ENCODE results near the gene TLK2.
A peak's percentile ranks its signal among the peaks of the same experiment; 100 is the strongest.
"Not testable (repeated sequence)": the region's sequence is repeated elsewhere in the genome, so short reads cannot be mapped to it uniquely, and the experiment has no call there.

The TLK2 gene

GRCh38 chr17:62605588-62605987, 127.0 kb downstream of the TLK2 start:
- no peak for DNase-seq

- DNase-seq = no peak
These were observed 132.7 kb downstream of the TLK2 start for GRCh38 chr17:62611292-62611691.

GRCh38 chr17:62611728-62612127, 133.1 kb downstream of the TLK2 start:
- DNase-seq = no peak

- not testable (repeated sequence) for DNase-seq
These were observed 133.7 kb downstream of the TLK2 start for GRCh38 chr17:62612289-62612688.

- DNase-seq = not testable (repeated sequence)
These were observed 134.5 kb downstream of the TLK2 start for GRCh38 chr17:62613095-62613494.

GRCh38 chr17:62614142-62614541, 135.5 kb downstream of the TLK2 start:
- DNase-seq = no peak

- no peak for DNase-seq
These were observed 136.9 kb downstream of the TLK2 start for GRCh38 chr17:62615503-62615902.

- DNase-seq = no peak
These were observed 138.6 kb downstream of the TLK2 start for GRCh38 chr17:62616993-62617893.

GRCh38 chr17:62617894-62618472, 139.4 kb downstream of the TLK2 start:
- DNase-seq = no peak

GRCh38 chr17:62618647-62619416, 140.2 kb downstream of the TLK2 start:
- no peak for DNase-seq

GRCh38 chr17:62619417-62620155, 141.0 kb downstream of the TLK2 start:
- no peak for DNase-seq

- no peak for DNase-seq
These were observed 142.6 kb downstream of the TLK2 start for GRCh38 chr17:62621223-62621622.

GRCh38 chr17:62625184-62625869, 146.7 kb downstream of the TLK2 start:
- no peak for DNase-seq

- no peak for DNase-seq
These were observed 147.2 kb downstream of the TLK2 start for GRCh38 chr17:62625870-62626200.

- no peak for DNase-seq
These were observed 148.1 kb downstream of the TLK2 start for GRCh38 chr17:62626719-62627218.

GRCh38 chr17:62627219-62627903, 148.7 kb downstream of the TLK2 start, which contains the start of gene MRC2:
Gene MRC2 (plus strand): TSS chr17:62627670. CDS start chr17:62627803, 133 bp downstream.
- peak; percentile 35 for DNase-seq

GRCh38 chr17:62627904-62628633, 149.4 kb downstream of the TLK2 start:
- DNase-seq = peak; percentile 26

- no peak for DNase-seq
These were observed 150.4 kb downstream of the TLK2 start for GRCh38 chr17:62628831-62629555.

- DNase-seq = no peak
These were observed 151.1 kb downstream of the TLK2 start for GRCh38 chr17:62629556-62630364.

All from activated T-cell treated with anti-CD3 and anti-CD28 coated beads, Interleukin-2, amount 50 U/mL, for 1 hour (primary cell).